ENCODE measurements around the gene HES1.

DNA sequence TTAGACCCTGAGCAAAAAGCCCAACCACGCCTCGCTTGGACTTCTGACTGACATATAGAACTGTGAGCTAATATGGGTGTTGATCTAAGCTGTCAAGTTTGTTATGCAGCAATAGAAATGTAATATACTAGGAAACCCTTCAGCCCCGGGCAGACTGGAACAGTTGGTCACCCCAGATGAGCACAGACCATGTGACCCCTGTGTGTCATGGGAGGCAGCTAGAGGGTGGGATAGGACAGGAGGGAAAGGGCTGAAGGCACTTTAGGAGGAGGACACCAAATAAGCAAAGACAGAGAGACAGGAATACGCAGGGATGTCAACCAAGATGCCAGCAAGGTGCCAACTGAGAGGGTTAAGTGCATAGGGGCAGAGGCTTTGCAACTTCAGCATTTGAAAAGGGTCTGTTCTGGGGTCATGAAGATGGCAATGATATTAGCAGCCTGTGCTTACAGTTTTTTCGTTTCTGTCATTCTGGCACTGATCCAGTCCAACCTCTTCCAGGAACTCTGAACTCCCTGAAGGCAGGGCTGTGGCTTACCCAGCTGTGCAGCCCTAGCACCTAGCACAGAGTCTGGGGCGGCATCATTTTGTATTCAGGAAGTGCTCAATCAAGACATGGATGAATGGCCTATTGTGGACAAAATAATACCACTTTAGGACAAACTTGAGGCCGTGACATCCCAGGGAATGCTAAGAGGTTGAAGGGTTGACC, 51.4 kb downstream of the HES1 start:
- TF ChIP-seq, protein P1, sequence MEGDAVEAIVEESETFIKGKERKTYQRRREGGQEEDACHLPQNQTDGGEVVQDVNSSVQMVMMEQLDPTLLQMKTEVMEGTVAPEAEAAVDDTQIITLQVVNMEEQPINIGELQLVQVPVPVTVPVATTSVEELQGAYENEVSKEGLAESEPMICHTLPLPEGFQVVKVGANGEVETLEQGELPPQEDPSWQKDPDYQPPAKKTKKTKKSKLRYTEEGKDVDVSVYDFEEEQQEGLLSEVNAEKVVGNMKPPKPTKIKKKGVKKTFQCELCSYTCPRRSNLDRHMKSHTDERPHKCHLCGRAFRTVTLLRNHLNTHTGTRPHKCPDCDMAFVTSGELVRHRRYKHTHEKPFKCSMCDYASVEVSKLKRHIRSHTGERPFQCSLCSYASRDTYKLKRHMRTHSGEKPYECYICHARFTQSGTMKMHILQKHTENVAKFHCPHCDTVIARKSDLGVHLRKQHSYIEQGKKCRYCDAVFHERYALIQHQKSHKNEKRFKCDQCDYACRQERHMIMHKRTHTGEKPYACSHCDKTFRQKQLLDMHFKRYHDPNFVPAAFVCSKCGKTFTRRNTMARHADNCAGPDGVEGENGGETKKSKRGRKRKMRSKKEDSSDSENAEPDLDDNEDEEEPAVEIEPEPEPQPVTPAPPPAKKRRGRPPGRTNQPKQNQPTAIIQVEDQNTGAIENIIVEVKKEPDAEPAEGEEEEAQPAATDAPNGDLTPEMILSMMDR (optimal IDR thresholded peaks at IDR 0.05 in 1 of 3, IDR thresholded peaks at IDR 0.05 in 1 of 3, conservative IDR thresholded peaks at IDR 0.05 in 1 of 3; ENCODE audit: extremely low read depth in 1 of 3, insufficient read depth in 2 of 3, low read length in 3 of 3), result no peak
- no peak for TF ChIP-seq EZH2 (IDR thresholded peaks at IDR 0.05; ENCODE audit: low read length)

Data from keratinocyte (primary cell).